ENCODE data around the gene NCKAP5.

The NCKAP5 gene

DNA sequence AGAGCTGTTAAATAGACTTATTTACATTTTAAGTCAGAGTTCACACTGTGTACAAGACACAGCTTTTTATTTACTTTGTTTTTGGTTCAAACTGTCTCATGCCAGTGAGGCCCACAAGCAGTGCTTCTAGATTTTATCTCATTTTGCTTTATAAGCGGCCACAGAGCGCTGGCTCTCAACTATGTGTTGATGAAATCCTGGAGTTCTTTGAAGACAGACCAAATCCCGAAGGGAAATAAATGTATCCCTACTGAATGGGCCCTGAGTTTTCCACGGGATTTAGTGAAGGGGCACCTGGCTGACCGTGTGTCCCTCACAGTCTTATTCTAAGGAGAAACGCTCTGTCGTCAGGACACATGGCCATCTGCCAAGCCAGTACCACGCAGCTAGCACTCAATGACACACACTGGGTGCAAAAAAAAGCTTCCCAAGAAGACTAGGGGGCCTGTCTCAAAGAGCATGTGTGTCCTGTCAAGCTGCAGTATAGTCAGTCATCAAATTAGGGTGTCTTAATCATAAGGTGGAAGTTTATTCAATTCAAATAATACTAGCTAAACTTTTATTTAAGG lies 921.6 kb downstream of the NCKAP5 start:
- DNase-seq, result no peak

DNA sequence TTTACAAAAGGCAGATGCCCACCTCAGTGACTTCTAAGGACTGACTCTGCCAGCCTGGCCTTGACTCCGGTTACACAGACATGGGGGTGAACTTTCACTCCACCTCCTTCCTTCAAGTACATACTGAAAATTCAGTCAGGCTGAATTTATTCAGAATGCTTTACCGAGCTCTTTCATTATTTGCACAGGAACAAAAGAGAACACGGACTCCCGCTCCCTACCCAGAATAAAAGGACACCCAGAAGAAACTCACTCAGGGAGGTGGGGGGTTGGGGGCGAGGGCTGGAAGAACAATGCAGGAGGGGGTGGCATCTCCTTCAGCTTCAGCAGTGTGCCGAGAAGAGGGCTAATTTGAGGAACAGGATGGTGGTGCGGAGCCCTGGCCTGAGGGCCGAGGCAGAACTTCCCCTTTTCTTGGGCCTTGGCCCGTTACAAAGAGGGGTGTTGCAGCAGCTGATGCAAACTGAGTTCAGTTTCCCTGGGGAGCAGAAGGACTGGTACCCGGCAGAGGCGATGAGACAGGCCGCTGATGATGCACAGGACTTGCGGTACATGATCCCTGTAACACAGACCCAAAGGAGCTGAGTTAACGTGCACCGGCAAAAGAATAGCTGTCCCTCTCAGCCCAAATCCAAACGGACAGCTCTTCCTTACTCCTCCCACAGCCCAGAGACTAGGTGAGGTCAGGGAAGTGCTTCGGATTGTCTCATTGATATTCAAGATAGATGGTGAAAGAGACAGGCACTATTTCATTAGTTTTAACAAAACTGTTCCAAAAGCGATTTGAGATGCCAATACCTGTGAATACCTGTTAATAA lies 922.3 kb downstream of the NCKAP5 start:
- DNase-seq, result no peak

DNA sequence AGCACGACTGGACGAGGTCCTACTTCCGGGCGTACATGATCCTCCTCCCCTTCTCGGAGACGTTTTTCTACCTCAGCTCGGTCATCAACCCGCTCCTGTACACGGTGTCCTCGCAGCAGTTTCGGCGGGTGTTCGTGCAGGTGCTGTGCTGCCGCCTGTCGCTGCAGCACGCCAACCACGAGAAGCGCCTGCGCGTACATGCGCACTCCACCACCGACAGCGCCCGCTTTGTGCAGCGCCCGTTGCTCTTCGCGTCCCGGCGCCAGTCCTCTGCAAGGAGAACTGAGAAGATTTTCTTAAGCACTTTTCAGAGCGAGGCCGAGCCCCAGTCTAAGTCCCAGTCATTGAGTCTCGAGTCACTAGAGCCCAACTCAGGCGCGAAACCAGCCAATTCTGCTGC lies 923.1 kb downstream of the NCKAP5 start:
- no peak for DNase-seq

DNA sequence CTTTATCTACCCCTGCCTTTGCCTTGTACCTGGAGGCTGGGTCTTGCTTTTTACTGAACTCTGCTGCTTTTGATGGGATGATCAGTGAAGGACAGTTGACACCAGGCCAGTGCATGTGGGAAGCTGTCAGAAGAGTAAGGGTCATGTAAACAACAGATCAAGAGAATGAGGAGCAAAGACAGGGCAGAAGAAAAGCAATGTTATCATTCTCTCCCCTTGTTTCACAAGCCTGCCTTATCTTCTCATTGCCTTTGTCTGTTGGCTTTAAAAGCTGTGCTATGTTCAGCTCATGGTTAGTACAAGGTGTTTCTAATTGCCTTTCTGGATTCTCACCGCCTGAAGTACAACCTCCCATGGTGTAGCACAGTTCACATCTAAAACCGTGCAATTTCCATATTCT lies 925.8 kb downstream of the NCKAP5 start:
- DNase-seq, result no peak

DNA sequence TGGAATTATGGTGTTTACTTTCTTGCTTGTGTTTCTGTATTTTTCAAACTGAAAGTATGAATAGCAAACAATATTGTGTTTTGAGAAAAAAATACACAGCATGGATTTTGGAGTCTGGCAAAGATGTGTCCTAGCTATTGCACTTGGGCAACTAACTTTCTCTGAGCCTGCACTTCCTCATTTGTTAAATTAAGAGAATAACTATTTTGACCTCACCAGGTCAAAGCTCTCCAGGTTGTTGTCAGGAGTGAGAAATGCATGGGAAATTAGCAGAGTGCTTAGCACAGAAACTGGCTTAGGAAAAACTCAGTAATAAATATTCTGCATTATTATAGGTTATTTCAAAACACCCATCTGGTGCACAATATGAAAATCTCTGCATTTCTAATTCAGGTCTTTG lies 926.4 kb downstream of the NCKAP5 start:
- no peak for DNase-seq

DNA sequence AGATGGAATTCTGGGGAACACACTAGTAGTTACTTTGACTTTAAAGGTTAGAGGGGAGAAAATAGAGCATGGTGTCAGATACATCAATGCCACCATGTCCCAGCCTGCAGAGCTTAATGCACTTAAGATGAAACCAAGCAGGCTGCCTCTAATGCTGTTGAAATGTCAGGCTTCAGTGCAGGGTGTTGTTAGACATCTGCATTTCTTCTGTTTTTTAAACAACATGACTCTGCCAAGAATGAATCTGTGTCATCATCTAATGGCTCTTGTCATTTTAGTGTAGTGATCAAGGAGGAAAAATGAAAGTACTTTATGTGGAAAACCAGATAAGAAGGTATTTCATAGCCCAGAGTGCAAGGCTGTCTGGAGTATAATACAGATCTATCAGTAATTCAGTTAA lies 928.1 kb downstream of the NCKAP5 start:
- no peak for DNase-seq

DNA sequence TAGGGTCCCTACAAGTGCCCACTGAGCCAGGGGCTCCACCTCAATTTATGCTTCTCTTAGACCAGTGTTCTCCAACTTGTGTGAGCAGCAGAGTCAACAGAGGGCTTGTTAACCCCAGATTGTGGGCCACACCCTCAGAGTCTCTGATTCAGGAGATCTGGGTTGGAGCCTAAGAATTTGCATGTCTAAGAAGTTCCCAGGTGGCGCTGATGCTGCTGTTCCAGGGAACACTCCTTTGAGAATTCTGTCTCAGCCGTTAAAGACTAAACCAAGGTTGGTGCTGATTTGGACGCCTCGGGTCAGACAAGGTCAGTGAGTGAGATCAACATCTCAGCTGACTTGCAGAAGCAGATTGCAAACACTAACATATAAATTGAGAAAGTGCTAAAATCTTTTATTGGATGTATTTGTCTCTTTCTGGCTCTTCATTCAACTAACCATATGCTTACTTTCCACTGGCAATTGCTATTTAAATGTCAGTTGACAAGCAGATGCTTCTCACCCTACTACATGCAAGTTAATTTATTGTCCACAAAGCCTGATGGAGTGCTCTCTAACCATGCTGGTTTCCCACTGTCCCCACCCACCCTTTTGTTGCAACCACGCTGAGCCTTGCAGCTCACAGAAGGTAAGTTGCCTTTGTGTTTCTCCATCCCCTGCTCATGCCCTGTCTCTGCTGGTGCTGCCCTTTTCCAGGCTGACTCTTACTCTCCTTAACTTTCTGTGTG lies 929.8 kb downstream of the NCKAP5 start:
- no peak for DNase-seq

DNA sequence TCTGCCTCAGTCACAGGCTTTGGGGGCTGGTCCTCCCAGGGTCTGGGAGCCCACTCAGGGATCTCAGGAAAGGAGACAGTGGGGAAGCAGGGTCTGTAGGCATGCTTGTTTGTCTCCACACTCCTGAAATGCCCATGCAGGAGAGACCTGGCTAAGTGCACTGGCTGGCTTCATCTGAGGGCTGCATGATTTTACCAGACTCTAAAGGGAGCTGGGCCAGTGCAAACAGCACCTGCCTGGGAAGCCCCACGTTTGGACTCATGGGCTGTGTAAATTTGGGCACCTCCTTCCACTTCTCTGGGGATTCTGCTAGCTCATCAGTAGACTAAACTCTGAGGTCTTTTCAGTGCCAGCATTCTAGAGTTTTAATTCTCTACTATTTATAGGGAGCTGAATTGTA lies 931.9 kb downstream of the NCKAP5 start:
- DNase-seq, result no peak

DNA sequence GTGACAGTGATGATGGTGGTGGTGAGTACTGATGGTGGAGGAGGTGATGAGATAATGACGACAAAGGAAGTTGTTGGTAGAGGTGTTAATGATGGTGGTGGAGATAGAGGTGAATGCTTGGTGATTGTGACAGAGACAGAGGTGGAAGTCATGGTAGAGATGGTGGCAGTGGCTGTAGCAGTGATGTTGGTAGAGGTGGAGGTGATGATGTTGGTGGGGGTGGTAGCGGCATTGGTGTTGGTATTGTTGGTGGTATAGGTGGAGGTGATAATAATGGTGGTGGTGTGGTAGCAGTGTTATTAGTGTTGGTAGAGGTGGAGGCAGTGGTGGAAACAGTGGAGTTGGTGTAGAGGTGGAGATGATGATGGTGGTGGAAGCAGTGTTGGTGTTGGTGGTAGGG lies 934.6 kb downstream of the NCKAP5 start:
- DNase-seq, result peak in 1 of 5 experiments; percentile 14

DNA sequence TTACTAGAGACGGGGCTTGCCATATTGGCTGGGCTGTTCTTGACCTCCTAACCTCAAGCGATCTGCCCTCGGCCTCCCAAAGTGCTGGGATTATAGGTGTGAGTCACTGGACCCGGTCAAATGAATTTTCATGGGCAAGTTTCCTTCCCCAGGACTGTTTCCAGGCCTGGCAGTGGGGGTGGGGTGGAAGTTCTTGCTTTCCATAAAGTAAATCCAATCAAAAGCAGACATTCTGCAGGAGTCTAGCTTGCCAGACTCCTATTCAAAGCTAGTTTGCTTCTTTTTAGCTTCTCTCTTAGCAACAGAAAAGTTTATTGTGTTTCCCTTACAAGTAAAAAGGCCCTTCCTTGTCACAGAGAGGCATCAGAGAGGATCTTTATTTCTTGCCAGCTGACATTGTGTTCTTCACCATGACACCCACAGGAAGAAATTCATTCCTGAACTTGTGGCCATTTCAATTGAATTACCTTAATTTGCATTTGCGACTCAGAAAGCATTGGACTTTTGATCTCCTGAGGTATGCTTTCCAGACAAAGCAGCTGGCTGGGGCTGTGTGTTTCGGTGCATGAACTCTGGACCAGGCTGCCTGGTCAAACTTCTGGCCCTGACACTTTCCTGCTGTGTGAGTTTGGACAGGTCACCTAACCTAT lies 936.1 kb downstream of the NCKAP5 start:
- DNase-seq, result no peak

DNA sequence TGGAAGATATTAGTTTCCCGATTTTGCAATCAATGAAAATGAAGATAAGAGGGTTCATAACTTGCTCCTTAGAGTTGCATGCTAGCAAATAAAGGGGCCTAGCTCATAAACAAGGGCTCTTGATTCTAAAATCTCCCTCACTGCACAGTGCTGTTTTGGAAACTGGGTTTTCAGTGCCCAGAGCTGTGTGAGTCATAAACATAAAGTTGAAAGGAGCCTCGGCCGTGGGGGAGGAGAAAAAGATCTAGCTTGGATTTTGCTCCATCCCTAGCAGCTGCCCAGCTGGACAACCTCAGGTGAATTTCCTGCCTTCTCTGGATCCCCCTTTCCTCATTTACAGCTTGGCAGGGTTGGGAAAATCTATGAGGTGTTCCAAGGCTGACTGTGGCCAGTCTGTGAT lies 940.7 kb downstream of the NCKAP5 start:
- no peak for DNase-seq

DNA sequence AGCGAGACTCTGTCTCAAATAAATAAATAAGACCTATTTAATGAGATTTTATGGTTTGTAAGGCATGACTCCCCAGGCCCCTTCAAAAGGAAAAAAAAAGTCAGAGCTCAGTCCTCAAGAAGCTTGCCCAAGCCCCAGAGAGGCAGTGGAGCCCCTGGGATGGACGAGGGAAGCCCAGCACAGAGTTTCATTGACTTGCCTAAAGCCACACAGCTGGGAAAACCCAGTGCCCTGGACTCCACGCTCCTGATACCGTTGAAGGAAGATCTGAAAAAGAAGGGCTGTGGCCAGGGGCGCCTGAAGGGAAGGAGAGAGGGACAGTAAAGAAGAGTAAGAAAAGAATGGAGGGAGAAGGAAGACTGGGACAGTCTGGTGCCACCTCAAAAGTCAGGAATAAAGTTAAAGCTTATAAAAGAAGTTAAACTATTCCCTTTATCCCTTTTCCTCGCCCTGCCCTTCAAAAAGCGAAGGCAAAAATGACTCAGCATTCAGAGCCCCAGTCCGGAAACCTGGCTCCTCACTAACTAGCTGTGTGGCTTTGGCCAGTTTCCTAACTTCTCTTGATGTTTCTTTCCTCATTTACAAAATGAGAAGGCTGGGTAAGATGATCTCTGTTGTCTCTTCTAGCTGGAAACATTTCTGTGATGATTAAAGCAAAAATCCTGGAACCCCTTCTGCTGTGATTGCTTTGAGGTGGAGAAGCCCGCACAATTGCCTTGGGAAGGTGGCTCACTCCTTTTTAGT lies 945.0 kb downstream of the NCKAP5 start:
- DNase-seq, result no peak

Data from T-helper 2 cell (primary cell).